NCI-H526 (cell line): ENCODE results near the gene TCN2.
"Not testable (repeated sequence)": the region's sequence is repeated elsewhere in the genome, so short reads cannot be mapped to it uniquely, and the experiment has no call there.

ENCODE experiments used
- DNase-seq, 2 experiments: peaks; one replicate each; lab custom pipeline; 2025; lab: John Stamatoyannopoulos, UW

TCN2 gene

GRCh38 chr22:30648825-30649224 lies 41.9 kb downstream of the TCN2 start:
- DNase-seq: no peak

- no peak for DNase-seq
Observed at GRCh38 chr22:30649430-30650007, 42.5 kb downstream of the TCN2 start.

- DNase-seq: no peak
Observed at GRCh38 chr22:30650508-30651116, 43.6 kb downstream of the TCN2 start.

GRCh38 chr22:30652852-30653251 lies 45.9 kb downstream of the TCN2 start:
- no peak for DNase-seq

GRCh38 chr22:30654361-30654760 lies 47.4 kb downstream of the TCN2 start:
- DNase-seq: no peak

- no peak for DNase-seq
Observed at GRCh38 chr22:30655532-30655931, 48.6 kb downstream of the TCN2 start.

GRCh38 chr22:30662040-30662439 lies 55.1 kb downstream of the TCN2 start:
- DNase-seq: no peak

GRCh38 chr22:30664798-30665197 lies 57.8 kb downstream of the TCN2 start:
- no peak for DNase-seq

- DNase-seq: no peak
Observed at GRCh38 chr22:30665266-30665665, 58.3 kb downstream of the TCN2 start.

GRCh38 chr22:30665786-30666185 lies 58.8 kb downstream of the TCN2 start:
- DNase-seq: peak in 1 of 2 experiments; percentile 16

GRCh38 chr22:30667107-30667493 lies 60.1 kb downstream of the TCN2 start:
- peak in 1 of 2 experiments; percentile 32 for DNase-seq

GRCh38 chr22:30667494-30668385 lies 60.8 kb downstream of the TCN2 start, which contains the start of gene DUSP18:
DUSP18 (minus strand) TSS chr22:30667875; CDS start chr22:30664003, 3,872 bp downstream.
- DNase-seq: peak; percentile 80 to 96

- no peak for DNase-seq
Observed at GRCh38 chr22:30668386-30668710, 61.4 kb downstream of the TCN2 start.

- DNase-seq: no peak
Observed at GRCh38 chr22:30671071-30671470, 64.1 kb downstream of the TCN2 start.

GRCh38 chr22:30673136-30673535 lies 66.2 kb downstream of the TCN2 start:
- DNase-seq: no peak

GRCh38 chr22:30674482-30674881 lies 67.5 kb downstream of the TCN2 start:
- no peak for DNase-seq

- no peak for DNase-seq
Observed at GRCh38 chr22:30675436-30675835, 68.5 kb downstream of the TCN2 start.

GRCh38 chr22:30676565-30676964 lies 69.6 kb downstream of the TCN2 start:
- DNase-seq: not testable (repeated sequence)
